EH (cell line): ENCODE results near the gene RING1.

Experiments
- DNase-seq: peaks from one replicate; pipeline ENCODE4 v3.0.0-alpha.2; 2015; ENCODE audit warnings: low read depth

Gene RING1

GRCh38 chr6:33208091-33208967 lies at the start of gene RING1:
Gene RING1, plus strand, starts transcription at chr6:33208500. Its CDS starts 323 bp downstream, at chr6:33208823.
- peak; percentile 80 for DNase-seq

- DNase-seq, result no peak
Measured at GRCh38 chr6:33160096-33160495, 48.2 kb upstream of the RING1 start.

GRCh38 chr6:33160728-33161344 lies 47.5 kb upstream of the RING1 start:
- DNase-seq, result peak; percentile 98

- peak; percentile 68 for DNase-seq
Measured at GRCh38 chr6:33161354-33162331, 46.7 kb upstream of the RING1 start.

GRCh38 chr6:33163540-33163939 lies 44.8 kb upstream of the RING1 start:
- no peak for DNase-seq

GRCh38 chr6:33164176-33164575 lies 44.1 kb upstream of the RING1 start:
- DNase-seq, result no peak

GRCh38 chr6:33164665-33165373 lies 43.5 kb upstream of the RING1 start:
- no peak for DNase-seq

GRCh38 chr6:33165581-33166258 lies 42.6 kb upstream of the RING1 start:
- no peak for DNase-seq

GRCh38 chr6:33166363-33166762 lies 41.9 kb upstream of the RING1 start:
- DNase-seq, result no peak

GRCh38 chr6:33166811-33167210 lies 41.5 kb upstream of the RING1 start:
- no peak for DNase-seq

GRCh38 chr6:33167374-33168283 lies 40.7 kb upstream of the RING1 start:
- no peak for DNase-seq

- no peak for DNase-seq
Measured at GRCh38 chr6:33168284-33168601, 40.1 kb upstream of the RING1 start.

- DNase-seq, result no peak
Measured at GRCh38 chr6:33168639-33169038, 39.7 kb upstream of the RING1 start.

GRCh38 chr6:33169291-33170175 lies 38.8 kb upstream of the RING1 start:
- DNase-seq, result no peak

- no peak for DNase-seq
Measured at GRCh38 chr6:33170176-33171015, 37.9 kb upstream of the RING1 start.

GRCh38 chr6:33171016-33171879 lies 37.1 kb upstream of the RING1 start:
- no peak for DNase-seq
